Adipocyte (in vitro differentiated cells): Measurements from ENCODE around the gene MLN.

Source experiments
- DNase-seq: peaks from one replicate; pipeline ENCODE4 v3.0.0-alpha.2; 2015; ENCODE audit warnings: low read depth
- H3K27me3 ChIP-seq: replicated peaks from 2 replicates; pipeline ENCODE4 v1.7.0; 2013; ENCODE audit warnings: mild to moderate bottlenecking, low read length, moderate library complexity; ENCODE audit not compliant: control insufficient read depth, insufficient read depth
- H3K36me3 ChIP-seq: 2 replicates; pipeline ENCODE4 v1.7.0; 2013; ENCODE audit warnings: low read length, mild to moderate bottlenecking, moderate library complexity; ENCODE audit not compliant: control insufficient read depth, insufficient read depth, severe bottlenecking
- H3K4me1 ChIP-seq: 2 replicates; pipeline ENCODE4 v1.7.0; 2013; ENCODE audit warnings: mild to moderate bottlenecking, low read length, moderate library complexity; ENCODE audit not compliant: control insufficient read depth, insufficient read depth
- H3K4me3 ChIP-seq: 2 replicates; pipeline ENCODE4 v1.7.0; 2013; ENCODE audit warnings: mild to moderate bottlenecking, low read length, moderate library complexity
- H3K9ac ChIP-seq: 2 replicates; pipeline ENCODE4 v1.7.0; 2013; ENCODE audit warnings: mild to moderate bottlenecking, low read length, moderate library complexity
- H3K9me3 ChIP-seq: 2 replicates; pipeline ENCODE4 v1.7.0; 2013; ENCODE audit warnings: mild to moderate bottlenecking, low read length, moderate library complexity; ENCODE audit not compliant: control insufficient read depth

The MLN gene

GRCh38 chr6:33786736-33787135 lies 17.1 kb downstream of the MLN start:
- Histone ChIP-seq H3K36me3 (peaks cover 28% of the 10 kb centered on the region), H3K4me3 (peak overlapping the region; percentile 88)

GRCh38 chr6:33785778-33786177 lies 18.0 kb downstream of the MLN start:
- Histone ChIP-seq H3K36me3 (peaks cover 37% of the 10 kb centered on the region), H3K4me1 (peaks cover 61% of the 10 kb centered on the region)

More at GRCh38 chr6:33786736-33787135, 17.1 kb downstream of the MLN start:
- DNase-seq = no peak
- no peaks in the 10 kb centered on the region for H3K27me3 ChIP-seq
- H3K9ac ChIP-seq = peak overlapping the region; percentile 96
- no peaks in the 10 kb centered on the region for H3K9me3 ChIP-seq
- H3K4me1 ChIP-seq = peaks cover 61% of the 10 kb centered on the region

GRCh38 chr6:33784787-33785186 lies 19.0 kb downstream of the MLN start:
- peaks cover 52% of the 10 kb centered on the region for H3K4me1 ChIP-seq
- no peak for DNase-seq
- H3K9me3 ChIP-seq = no peaks in the 10 kb centered on the region
- H3K4me3 ChIP-seq = no peak overlapping the region
- H3K36me3 ChIP-seq = peaks cover 46% of the 10 kb centered on the region
- H3K27me3 ChIP-seq = no peaks in the 10 kb centered on the region
- peak overlapping the region; percentile 96 for H3K9ac ChIP-seq

More at GRCh38 chr6:33785778-33786177, 18.0 kb downstream of the MLN start:
- H3K27me3 ChIP-seq = no peaks in the 10 kb centered on the region
- H3K9me3 ChIP-seq = no peaks in the 10 kb centered on the region
- H3K4me3 ChIP-seq = peak overlapping the region; percentile 88
- peak; percentile 51 for DNase-seq
- peak overlapping the region; percentile 96 for H3K9ac ChIP-seq

DNA sequence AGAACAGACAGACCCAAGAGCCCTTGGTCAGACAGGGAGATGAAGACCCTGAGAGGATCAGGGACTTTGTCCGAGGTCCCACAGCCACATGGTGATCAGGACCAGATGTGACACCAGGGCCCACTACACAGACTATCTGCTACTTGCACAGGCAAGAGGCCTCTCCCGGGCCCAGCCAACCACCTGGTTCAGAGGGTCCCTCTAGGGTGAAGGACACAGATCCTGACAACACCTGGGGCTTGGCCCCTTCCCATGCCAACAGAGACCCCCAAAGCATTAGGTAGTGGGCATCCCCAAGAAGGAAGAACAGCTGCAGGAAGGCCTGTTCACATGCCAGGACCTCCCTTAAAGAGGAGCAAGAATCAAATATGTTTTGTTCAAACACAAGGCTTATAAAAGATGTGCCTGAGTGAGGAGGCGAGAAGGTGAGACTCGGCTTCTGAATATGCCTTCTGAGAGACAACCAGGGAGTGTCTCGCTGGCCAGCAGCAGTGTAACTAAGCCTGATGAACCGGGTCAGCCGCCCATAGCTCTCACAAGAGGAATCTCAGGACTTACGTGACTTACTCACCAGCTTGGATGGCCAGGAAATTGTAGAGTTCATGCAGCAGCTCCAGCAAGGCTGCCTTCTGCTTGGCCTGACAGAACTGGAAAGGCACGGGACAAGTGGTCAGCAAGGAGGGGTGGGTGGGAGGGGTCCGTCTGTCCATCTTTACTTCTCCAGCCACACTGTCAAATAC lies 19.9 kb downstream of the MLN start:
- Histone ChIP-seq H3K36me3 (peaks cover 55% of the 10 kb centered on the region), H3K9me3 (no peaks in the 10 kb centered on the region), H3K27me3 (no peaks in the 10 kb centered on the region), H3K4me3 (no peak overlapping the region), H3K4me1 (peaks cover 44% of the 10 kb centered on the region), H3K9ac (no peak overlapping the region)
- DNase-seq = no peak

DNA sequence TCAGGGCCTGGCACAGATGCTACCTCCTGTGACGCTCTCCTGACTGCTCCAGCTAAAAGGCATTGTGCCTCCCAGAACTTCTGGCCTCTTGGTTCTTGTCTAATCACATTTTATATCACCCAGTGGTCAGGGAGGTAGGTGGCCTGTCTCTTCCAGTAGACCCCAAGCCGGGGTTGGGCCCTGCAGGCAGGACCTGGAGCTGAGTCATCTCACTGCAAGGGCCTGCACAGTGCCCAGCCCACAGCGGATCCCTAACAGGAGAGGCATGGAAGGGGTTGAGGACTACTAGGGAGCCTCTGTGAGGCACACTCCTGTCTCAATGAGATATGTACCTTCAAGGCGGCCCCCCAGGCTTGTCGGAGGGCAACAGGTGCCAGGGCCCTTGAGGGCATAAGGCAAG lies 21.2 kb downstream of the MLN start:
- Histone ChIP-seq H3K36me3 (peaks cover 69% of the 10 kb centered on the region), H3K4me3 (no peak overlapping the region), H3K9me3 (no peaks in the 10 kb centered on the region), H3K27me3 (no peaks in the 10 kb centered on the region), H3K9ac (no peak overlapping the region), H3K4me1 (peaks cover 40% of the 10 kb centered on the region)
- DNase-seq = no peak

DNA sequence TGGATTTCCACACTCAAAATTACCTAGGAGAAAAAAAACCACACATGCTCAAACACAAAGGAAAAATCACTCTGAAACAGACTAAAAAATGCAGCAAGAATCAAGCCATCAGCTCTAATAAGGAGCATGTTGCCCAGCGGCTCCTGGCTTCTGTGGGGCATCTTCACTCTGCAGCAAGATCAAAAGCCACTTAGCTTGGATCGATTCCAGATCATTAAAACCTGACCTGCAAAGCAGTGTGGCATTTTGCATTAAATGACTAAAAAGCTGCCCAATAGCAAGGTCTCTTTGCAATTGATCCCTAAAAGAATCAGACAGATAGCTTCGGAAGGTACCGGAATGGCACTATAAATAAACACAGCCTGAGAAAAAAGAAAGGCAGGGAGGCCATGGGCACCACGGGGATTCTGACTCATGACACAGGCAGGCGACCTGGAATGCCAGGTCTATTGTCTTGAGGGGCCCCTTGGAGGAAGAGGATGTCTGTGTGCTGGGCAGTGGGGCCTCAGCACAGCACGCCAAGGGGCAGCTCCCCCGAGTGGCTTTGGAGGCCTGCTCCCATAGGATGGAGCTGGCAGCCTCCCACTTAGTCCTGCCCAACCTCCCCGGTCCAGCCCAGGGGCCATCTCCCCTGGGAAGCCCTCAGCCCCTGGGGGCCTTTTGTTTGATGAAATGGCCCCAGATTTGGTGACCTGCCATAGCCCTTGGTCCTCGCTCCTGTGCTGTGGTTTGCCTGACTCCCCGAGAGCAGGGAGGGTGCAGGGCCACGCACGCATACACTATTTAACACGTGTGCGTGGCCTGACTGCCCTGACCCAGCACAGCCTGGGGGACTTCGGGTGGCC lies 22.4 kb downstream of the MLN start:
- H3K36me3 ChIP-seq = peaks cover 81% of the 10 kb centered on the region
- peaks cover 28% of the 10 kb centered on the region for H3K4me1 ChIP-seq
- no peak overlapping the region for H3K9ac ChIP-seq
- DNase-seq = peak; percentile 65
- no peak overlapping the region for H3K4me3 ChIP-seq
- no peaks in the 10 kb centered on the region for H3K27me3 ChIP-seq
- no peaks in the 10 kb centered on the region for H3K9me3 ChIP-seq

- peaks cover 13% of the 10 kb centered on the region for H3K4me1 ChIP-seq
- H3K4me3 ChIP-seq = no peak overlapping the region
- peaks cover 94% of the 10 kb centered on the region for H3K36me3 ChIP-seq
- H3K9ac ChIP-seq = no peak overlapping the region
- no peaks in the 10 kb centered on the region for H3K9me3 ChIP-seq
- H3K27me3 ChIP-seq = no peaks in the 10 kb centered on the region
- DNase-seq = no peak
Observed at GRCh38 chr6:33779895-33780294, 23.9 kb downstream of the MLN start.

DNA sequence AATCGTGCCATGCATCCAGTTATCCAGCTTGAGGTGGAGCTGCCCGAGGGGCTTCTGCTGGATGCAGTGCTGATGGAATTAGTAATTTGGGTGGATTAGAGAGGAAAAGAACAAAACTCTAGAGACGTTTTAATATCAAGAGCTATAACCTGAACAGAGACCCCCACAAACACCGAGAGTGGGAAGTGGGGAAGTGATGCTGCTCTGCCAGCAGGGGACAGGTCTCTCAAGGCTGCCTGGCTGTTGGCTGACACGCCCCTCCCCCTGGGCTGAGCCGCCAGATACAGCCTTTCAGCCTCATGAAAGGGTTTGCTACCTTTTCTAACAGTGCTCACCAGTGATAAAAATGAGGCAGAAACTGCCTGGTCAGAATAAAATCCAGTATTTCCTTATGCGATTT lies 24.5 kb downstream of the MLN start:
- no peak overlapping the region for H3K4me3 ChIP-seq
- no peak for DNase-seq
- no peak overlapping the region for H3K9ac ChIP-seq
- H3K4me1 ChIP-seq = peaks cover 13% of the 10 kb centered on the region
- peaks cover 94% of the 10 kb centered on the region for H3K36me3 ChIP-seq
- no peaks in the 10 kb centered on the region for H3K9me3 ChIP-seq
- no peaks in the 10 kb centered on the region for H3K27me3 ChIP-seq

DNA sequence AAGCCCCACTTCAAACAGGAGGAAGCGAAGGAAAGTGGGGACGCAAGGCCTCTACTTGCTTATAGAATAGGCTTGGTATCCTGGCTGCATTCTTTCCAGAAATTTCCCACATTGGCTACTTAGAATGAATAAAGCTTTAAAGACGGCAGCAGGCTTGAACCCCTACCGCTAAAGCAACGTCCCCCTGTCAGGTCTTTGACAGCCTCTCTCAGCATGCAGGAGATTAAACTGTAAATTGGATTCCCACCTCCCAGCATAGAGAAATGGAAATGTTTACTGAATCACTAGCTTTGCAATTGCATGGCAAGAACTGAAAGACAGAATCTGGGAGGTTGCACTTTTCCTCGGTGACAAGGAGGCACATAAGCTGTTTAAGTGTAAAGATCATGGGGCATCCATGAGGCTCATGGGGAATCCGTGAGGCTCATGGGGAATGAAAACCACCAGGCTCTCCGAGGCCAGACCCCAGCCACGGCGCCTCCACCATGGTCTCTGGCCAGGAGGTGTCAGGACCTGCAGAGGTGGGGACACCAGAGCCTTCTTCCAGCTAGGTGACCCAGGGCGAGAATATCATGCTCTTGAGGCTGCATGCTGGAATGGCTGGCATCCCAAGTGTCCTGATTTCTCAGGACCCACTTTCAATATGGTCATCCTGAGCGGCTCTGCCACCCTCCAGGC lies 25.2 kb downstream of the MLN start:
- no peak for DNase-seq
- Histone ChIP-seq H3K9me3 (no peaks in the 10 kb centered on the region), H3K9ac (no peak overlapping the region), H3K4me1 (peaks cover 13% of the 10 kb centered on the region), H3K4me3 (no peak overlapping the region), H3K36me3 (peaks cover 91% of the 10 kb centered on the region), H3K27me3 (no peaks in the 10 kb centered on the region)

GRCh38 chr6:33777398-33778388 lies 26.1 kb downstream of the MLN start:
- H3K9me3 ChIP-seq = no peaks in the 10 kb centered on the region
- H3K27me3 ChIP-seq = no peaks in the 10 kb centered on the region
- no peak overlapping the region for H3K4me3 ChIP-seq
- no peak overlapping the region for H3K9ac ChIP-seq
- DNase-seq = no peak
- H3K36me3 ChIP-seq = peaks cover 91% of the 10 kb centered on the region
- H3K4me1 ChIP-seq = peaks cover 14% of the 10 kb centered on the region
